Panc1 (cell line): Measurements from ENCODE around the gene DHX36.

Experiments used
- CTCF ChIP-seq: fragments of 450-650 bp; IDR thresholded peaks from 2 replicates; pipeline ENCODE4 v1.5.1; 2017; ENCODE audit warnings: mild to moderate bottlenecking
- POLR2AphosphoS5 ChIP-seq: IDR thresholded peaks from 2 replicates; pipeline ENCODE4 v1.6.1; 2012; ENCODE audit warnings: mild to moderate bottlenecking, low read depth, low read length, moderate library complexity
- TCF7L2 ChIP-seq: IDR thresholded peaks from 2 replicates; pipeline ENCODE4 v1.6.1; 2011; ENCODE audit warnings: mild to moderate bottlenecking, low read depth, low read length, inconsistent platforms
- TF ChIP-seq, protein P1 (sequence below), 2 experiments: IDR thresholded peaks; 2 replicates each; pipeline ENCODE4 v1.6.1; 2011 to 2012; ENCODE audit warnings: low read depth in 2 of 2, control low read depth in 1 of 2, low read length in 1 of 2, mild to moderate bottlenecking in 1 of 2, moderate library complexity in 1 of 2; ENCODE audit not compliant: insufficient read depth in 1 of 2

- TF ChIP-seq CTCF, result no peak; the same call in 1 of the 2 replicates
- TF ChIP-seq POLR2AphosphoS5, result no peak
- TF ChIP-seq, protein P1, sequence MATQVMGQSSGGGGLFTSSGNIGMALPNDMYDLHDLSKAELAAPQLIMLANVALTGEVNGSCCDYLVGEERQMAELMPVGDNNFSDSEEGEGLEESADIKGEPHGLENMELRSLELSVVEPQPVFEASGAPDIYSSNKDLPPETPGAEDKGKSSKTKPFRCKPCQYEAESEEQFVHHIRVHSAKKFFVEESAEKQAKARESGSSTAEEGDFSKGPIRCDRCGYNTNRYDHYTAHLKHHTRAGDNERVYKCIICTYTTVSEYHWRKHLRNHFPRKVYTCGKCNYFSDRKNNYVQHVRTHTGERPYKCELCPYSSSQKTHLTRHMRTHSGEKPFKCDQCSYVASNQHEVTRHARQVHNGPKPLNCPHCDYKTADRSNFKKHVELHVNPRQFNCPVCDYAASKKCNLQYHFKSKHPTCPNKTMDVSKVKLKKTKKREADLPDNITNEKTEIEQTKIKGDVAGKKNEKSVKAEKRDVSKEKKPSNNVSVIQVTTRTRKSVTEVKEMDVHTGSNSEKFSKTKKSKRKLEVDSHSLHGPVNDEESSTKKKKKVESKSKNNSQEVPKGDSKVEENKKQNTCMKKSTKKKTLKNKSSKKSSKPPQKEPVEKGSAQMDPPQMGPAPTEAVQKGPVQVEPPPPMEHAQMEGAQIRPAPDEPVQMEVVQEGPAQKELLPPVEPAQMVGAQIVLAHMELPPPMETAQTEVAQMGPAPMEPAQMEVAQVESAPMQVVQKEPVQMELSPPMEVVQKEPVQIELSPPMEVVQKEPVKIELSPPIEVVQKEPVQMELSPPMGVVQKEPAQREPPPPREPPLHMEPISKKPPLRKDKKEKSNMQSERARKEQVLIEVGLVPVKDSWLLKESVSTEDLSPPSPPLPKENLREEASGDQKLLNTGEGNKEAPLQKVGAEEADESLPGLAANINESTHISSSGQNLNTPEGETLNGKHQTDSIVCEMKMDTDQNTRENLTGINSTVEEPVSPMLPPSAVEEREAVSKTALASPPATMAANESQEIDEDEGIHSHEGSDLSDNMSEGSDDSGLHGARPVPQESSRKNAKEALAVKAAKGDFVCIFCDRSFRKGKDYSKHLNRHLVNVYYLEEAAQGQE (IDR thresholded peaks at IDR 0.05; ENCODE audit: insufficient read depth in 1 of 2, low read depth in 2 of 2, low read length in 1 of 2), result no peak
- no peak for TF ChIP-seq TCF7L2
These were observed 22.7 kb downstream of the DHX36 start for GRCh38 chr3:154301561-154301960.
